ENCODE measurements around the gene GRIA4.

- TF ChIP-seq CTCF (conservative IDR thresholded peaks at IDR 0.05 in 1 of 2, IDR thresholded peaks at IDR 0.05 in 1 of 2; ENCODE audit: low read depth in 1 of 2, low read length in 2 of 2) (no peak), EZH2 (IDR thresholded peaks at IDR 0.05; ENCODE audit: low read length, missing control alignments) (no peak)
Measured at GRCh38 chr11:105891685-105892084, 281.8 kb downstream of the GRIA4 start.

All from fibroblast of lung (primary cell).